ENCODE measurements around the gene RAB5IF. TPM values are rescaled to one million over a fixed set of nuclear protein-coding genes. Genes with fewer than 3 reads are reported as not detected.

Gene RAB5IF
- total and polyA plus RNA-seq, 2 of the 8 experiments (the other 6 are each of a cell fraction or from before 2014, with no cell fraction given), result 95.5 to 148 TPM

DNA sequence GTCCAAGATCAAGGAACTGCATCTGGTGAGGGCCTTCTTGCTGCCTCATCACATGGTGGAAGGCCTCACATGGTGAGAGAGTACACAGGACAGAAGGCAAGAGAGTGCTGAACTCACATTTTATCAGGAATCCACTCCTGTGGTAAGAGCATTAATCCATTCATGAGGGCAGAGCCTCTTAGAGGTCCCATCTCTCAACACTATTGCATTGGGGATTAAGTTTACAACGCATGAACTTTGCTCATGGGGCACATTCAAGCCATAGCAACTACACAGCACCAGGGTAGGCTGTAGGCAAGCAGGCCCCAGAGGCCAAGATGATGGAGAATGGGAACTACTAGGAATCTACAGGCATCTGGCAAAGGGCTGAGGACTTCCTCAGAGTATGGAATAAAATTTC lies 42.2 kb upstream of the RAB5IF start:
- no peak for FAIRE-seq
- POLR2A ChIA-PET (ENCODE audit: partially characterized antibody), result interaction anchor here (0.6 to 1.8 kb wide), 3 partner anchors 35 to 524 kb away, joined by 3 to 5 read pairs (median 3); partner anchors contain the start of gene RAB5IF
- no peak overlapping the region for H3K9ac ChIP-seq (replicated peaks in 1 of 4; ENCODE audit: extremely low read depth in 1 of 4, low read depth in 3 of 4, low read length in 3 of 4)
- no peak for TF ChIP-seq JUN (IDR thresholded peaks at IDR 0.05; ENCODE audit: low read depth, low read length)
- no peak for TF ChIP-seq BRCA1 (IDR thresholded peaks at IDR 0.05; ENCODE audit: low read depth, low read length)
- TF ChIP-seq FOSL1 (IDR thresholded peaks at IDR 0.05; ENCODE audit: insufficient read depth, low read depth, low read length), result no peak
- no peak for TF ChIP-seq MAX (IDR thresholded peaks at IDR 0.05)
- TF ChIP-seq CEBPB (IDR thresholded peaks at IDR 0.05; ENCODE audit: low read depth, low read length), result no peak
- no peak for TF ChIP-seq RBBP5 (IDR thresholded peaks at IDR 0.05; ENCODE audit: borderline replicate concordance, low read depth, low read length)

More for the DNA sequence above, 42.2 kb upstream of the RAB5IF start:
- 0 out of 2 replicates have a peak overlapping the region, but pooled peaks have one; percentile 6 for H2AK5ac ChIP-seq (ENCODE audit: low read depth, low read length)
- WGBS, 2 experiments (ENCODE audit: extremely low coverage in 1 of 2, insufficient coverage in 1 of 2, insufficient read length in 1 of 2, insufficient replicate concordance in 2 of 2, low coverage in 1 of 2, low lambda C conversion rate in 2 of 2, missing lambda C conversion rate in 1 of 2), result 83% methylated on average over 1 of the region's 1 CpG; no CpG with 5 or more reads in 1 of the 2 experiments
- H3K23ac ChIP-seq (ENCODE audit: insufficient read length), result no peak overlapping the region
- peak overlapping the region; percentile 31 for H4K5ac ChIP-seq (ENCODE audit: insufficient read length, low read depth, low read length)
- no peak overlapping the region for H3K27ac ChIP-seq (ENCODE audit: low read depth, low read length)
- DNase-seq (ENCODE audit: low read depth in 1 of 2, low spot score in 2 of 2), result no peak
- H3K36me3 ChIP-seq (ENCODE audit: control insufficient read depth in 2 of 4, insufficient read depth in 4 of 4, low read length in 3 of 4), result no peaks in the 10 kb centered on the region; a peak in 1 of 8 replicates
- no peak overlapping the region; the same call in 1 of the 2 replicates for H2BK5ac ChIP-seq (ENCODE audit: low read depth, low read length)
- H3K4me3 ChIP-seq (ENCODE audit: extremely low read depth in 1 of 4, insufficient read depth in 2 of 4, low read depth in 3 of 4, low read length in 4 of 4), result no peak overlapping the region
- no peak overlapping the region for H3K4ac ChIP-seq (replicated peaks; ENCODE audit: insufficient read length, low read depth, low read length)
- peaks cover 6 to 9% (median 8%) of the 10 kb centered on the region in 4 experiments for H3K4me1 ChIP-seq (replicated peaks in 1 of 4; ENCODE audit: control insufficient read depth in 3 of 4, insufficient read depth in 4 of 4, low read length in 3 of 4)
- no peaks in the 10 kb centered on the region for H4K20me1 ChIP-seq (replicated peaks in 1 of 2; ENCODE audit: control insufficient read depth in 1 of 2, insufficient read depth in 2 of 2, low read length in 2 of 2)
- H3K14ac ChIP-seq (ENCODE audit: insufficient read length), result no peak overlapping the region
- H4K8ac ChIP-seq (ENCODE audit: extremely low read depth, insufficient read depth, low read length), result no peak overlapping the region
- CTCF ChIA-PET (ENCODE audit: partially characterized antibody), result interaction anchor here (1.1 to 3.4 kb wide), 3 partner anchors 15 to 61 kb away, joined by 3 to 13 read pairs (median 4); no protein-coding TSS in a partner anchor
- H2AFZ ChIP-seq (ENCODE audit: low read length), result no peak overlapping the region
- no peak overlapping the region; the same call in 1 of the 2 replicates for H2BK20ac ChIP-seq (ENCODE audit: low read length)
- peak overlapping the region in 1 of 2 experiments; percentile 63; a peak in 2 of 4 replicates for H3K4me2 ChIP-seq (ENCODE audit: insufficient read depth in 1 of 2, low read depth in 2 of 2, low read length in 2 of 2)
- H3K23me2 ChIP-seq (ENCODE audit: low read depth, low read length), result peaks cover 5% of the 10 kb centered on the region; the same call in 1 of the 2 replicates
- H3K56ac ChIP-seq (replicated peaks; ENCODE audit: insufficient read length, low read depth, low read length), result no peak overlapping the region
- peak overlapping the region; percentile 55; the same call in 1 of the 2 replicates for H3K18ac ChIP-seq (ENCODE audit: extremely low read depth, low read length)
- H4K91ac ChIP-seq (replicated peaks; ENCODE audit: insufficient read length, low read length), result peak overlapping the region; percentile 7
- H2BK12ac ChIP-seq (ENCODE audit: low read depth, low read length), result peak overlapping the region; percentile 5
- peaks cover 6 to 7% of the 10 kb centered on the region in 2 experiments; a peak in 1 of 4 replicates for H3K79me2 ChIP-seq (ENCODE audit: control insufficient read depth in 1 of 2, insufficient read depth in 2 of 2, low read length in 2 of 2)
- no peaks in the 10 kb centered on the region for H3K27me3 ChIP-seq (replicated peaks in 1 of 4; ENCODE audit: control insufficient read depth in 3 of 4, extremely low read depth in 1 of 4, insufficient read depth in 3 of 4, low read length in 3 of 4)
- H2BK120ac ChIP-seq (replicated peaks; ENCODE audit: low read depth, low read length), result peak overlapping the region; percentile 12
- no peaks in the 10 kb centered on the region; the same call in 1 of the 2 replicates for H3K79me1 ChIP-seq (ENCODE audit: low read depth, low read length)
- H3K9me3 ChIP-seq (ENCODE audit: insufficient read depth in 2 of 2, low read depth in 1 of 2, low read length in 1 of 2), result peaks cover 0 to 4% of the 10 kb centered on the region in 2 experiments; a peak in 1 of 4 replicates
- no peak overlapping the region; the same call in 1 of the 2 replicates for H2BK15ac ChIP-seq (ENCODE audit: low read length)
